WTC11 (cell line): ENCODE measurements around the gene SMIM29. TPM values are rescaled to one million over a fixed set of nuclear protein-coding genes. Genes with fewer than 3 reads are reported as not detected.

Source experiments
- ATAC-seq: fragments of 200-7000 bp; cut with Tn5 transposase; 2 replicates; pipeline ENCODE4 v1.10.0; 2021; ENCODE audit warnings: mild to moderate bottlenecking, moderate library complexity
- CTCF ChIA-PET: fragments of 300-600 bp; sonication (Branson Sonifier 250); formaldehyde crosslinking; loops from one replicate; lab custom pipeline; 2021; ENCODE audit warnings: antibody characterized with exemption; lab: Charles Lee
- POLR2A ChIA-PET: fragments of 350-600 bp; sonication (Branson Sonifier 250); formaldehyde crosslinking; loops from one replicate; lab custom pipeline; 2021; ENCODE audit warnings: antibody characterized with exemption; lab: Charles Lee
- DNase-seq: peaks from one replicate; pipeline ENCODE4 v3.0.0; 2021; ENCODE audit warnings: low spot score
- H3K27ac Mint-ChIP-seq: 2 replicates; pipeline ENCODE4 v1.8.0; 2021; ENCODE audit warnings: mixed read lengths
- H3K27me3 Mint-ChIP-seq: 2 replicates; pipeline ENCODE4 v1.8.0; 2021; ENCODE audit warnings: low read depth, mild to moderate bottlenecking, moderate library complexity, mixed read lengths
- H3K36me3 Mint-ChIP-seq: 2 replicates; pipeline ENCODE4 v1.8.0; 2021; ENCODE audit warnings: mixed read lengths
- H3K4me1 Mint-ChIP-seq: 2 replicates; pipeline ENCODE4 v1.8.0; 2022; ENCODE audit warnings: mixed read lengths
- H3K4me3 Mint-ChIP-seq: 2 replicates; pipeline ENCODE4 v1.8.0; 2021; ENCODE audit warnings: mild to moderate bottlenecking, moderate library complexity, mixed read lengths
- H3K9me3 Mint-ChIP-seq: 2 replicates; pipeline ENCODE4 v1.8.0; 2021; ENCODE audit warnings: mixed read lengths
- AFF4 ChIP-seq: sonication (generic); formaldehyde crosslinking; IDR thresholded peaks from 2 replicates; pipeline ENCODE4 v1.8.1; 2023; ENCODE audit warnings: mild to moderate bottlenecking, missing genetic modification reagents, borderline replicate concordance
- ATF1 ChIP-seq: sonication (generic); formaldehyde crosslinking; IDR thresholded peaks from 2 replicates; pipeline ENCODE4 v1.8.1; 2023; ENCODE audit warnings: mild to moderate bottlenecking, moderate library complexity, missing genetic modification reagents
- CREB1 ChIP-seq: sonication (generic); formaldehyde crosslinking; IDR thresholded peaks from 2 replicates; pipeline ENCODE4 v1.8.0; 2023; ENCODE audit warnings: mild to moderate bottlenecking, missing genetic modification reagents
- ELF4 ChIP-seq: sonication (generic); formaldehyde crosslinking; IDR thresholded peaks from 2 replicates; pipeline ENCODE4 v1.8.1; 2022; ENCODE audit warnings: low read depth, mild to moderate bottlenecking, moderate library complexity, missing genetic modification reagents
- FOXJ3 ChIP-seq: sonication (generic); formaldehyde crosslinking; IDR thresholded peaks from 2 replicates; pipeline ENCODE4 v1.9.0; 2021; ENCODE audit warnings: missing genetic modification reagents, mild to moderate bottlenecking, borderline replicate concordance
- JUN ChIP-seq: sonication (generic); formaldehyde crosslinking; IDR thresholded peaks from 2 replicates; pipeline ENCODE4 v1.8.0; 2023; ENCODE audit warnings: mild to moderate bottlenecking, missing genetic modification reagents
- NFYB ChIP-seq: sonication (generic); formaldehyde crosslinking; conservative IDR thresholded peaks from 2 replicates; pipeline ENCODE4 v1.8.0; 2022; ENCODE audit warnings: low read depth, missing genetic modification reagents
- NR2C2 ChIP-seq: sonication (generic); formaldehyde crosslinking; IDR thresholded peaks from 2 replicates; pipeline ENCODE4 v1.8.0; 2022; ENCODE audit warnings: mild to moderate bottlenecking, missing genetic modification reagents
- NR3C1 ChIP-seq: sonication (generic); formaldehyde crosslinking; conservative IDR thresholded peaks from 2 replicates; pipeline ENCODE4 v1.8.1; 2023; ENCODE audit warnings: low read depth, mild to moderate bottlenecking, missing genetic modification reagents
- ZBTB21 ChIP-seq: sonication (generic); formaldehyde crosslinking; IDR thresholded peaks from 2 replicates; pipeline ENCODE4 v1.8.1; 2023; ENCODE audit warnings: mild to moderate bottlenecking, missing genetic modification reagents, borderline replicate concordance
- ZNF138 ChIP-seq: sonication (generic); formaldehyde crosslinking; conservative IDR thresholded peaks from 2 replicates; pipeline ENCODE4 v1.8.1; 2022; ENCODE audit warnings: mild to moderate bottlenecking, moderate library complexity, missing genetic modification reagents
- ZNF263 ChIP-seq: sonication (generic); formaldehyde crosslinking; IDR thresholded peaks from 2 replicates; pipeline ENCODE4 v1.8.1; 2022; ENCODE audit warnings: low read depth, mild to moderate bottlenecking, moderate library complexity, missing genetic modification reagents
- ZNF396 ChIP-seq: fragments of 250-450 bp; sonication (Bioruptor Pico); IDR thresholded peaks from 2 replicates; pipeline ENCODE4 v1.8.0; 2021; ENCODE audit warnings: mild to moderate bottlenecking, moderate library complexity, borderline replicate concordance
- ZNF425 ChIP-seq: fragments of 250-450 bp; sonication (Bioruptor Pico); conservative IDR thresholded peaks from 2 replicates; pipeline ENCODE4 v1.9.0; 2021; ENCODE audit warnings: mild to moderate bottlenecking
- ZNF671 ChIP-seq: fragments of 250-450 bp; sonication (Bioruptor Pico); IDR thresholded peaks from 2 replicates; pipeline ENCODE4 v1.8.0; 2021; ENCODE audit warnings: mild to moderate bottlenecking
- ZSCAN18 ChIP-seq: fragments of 250-450 bp; sonication (Bioruptor Pico); IDR thresholded peaks from 2 replicates; pipeline ENCODE4 v2.1.2; 2022; ENCODE audit warnings: mild to moderate bottlenecking, moderate library complexity
- total RNA-seq: library from RNA; stranded (reverse); gene quantifications from 3 replicates; pipeline ENCODE4 v1.2.3, GENCODE V29; 2021
- TF ChIP-seq, protein P1 (sequence below): fragments of 250-450 bp; sonication (Bioruptor Pico); IDR thresholded peaks from 2 replicates; pipeline ENCODE4 v1.9.0; 2021; ENCODE audit warnings: moderate library complexity, mild to moderate bottlenecking, inconsistent platforms, borderline replicate concordance
- TF ChIP-seq, protein P2 (sequence below): sonication (generic); formaldehyde crosslinking; IDR thresholded peaks from 2 replicates; pipeline ENCODE4 v1.8.1; 2023; ENCODE audit warnings: mild to moderate bottlenecking, moderate library complexity, missing genetic modification reagents
- TF ChIP-seq, protein P3 (sequence below): fragments of 250-450 bp; sonication (Bioruptor Pico); IDR thresholded peaks from 2 replicates; pipeline ENCODE4 v1.9.0; 2021; ENCODE audit warnings: mild to moderate bottlenecking, borderline replicate concordance

Gene SMIM29
- total RNA-seq, 1 experiment from 2014 or later: 11.7 TPM

DNA sequence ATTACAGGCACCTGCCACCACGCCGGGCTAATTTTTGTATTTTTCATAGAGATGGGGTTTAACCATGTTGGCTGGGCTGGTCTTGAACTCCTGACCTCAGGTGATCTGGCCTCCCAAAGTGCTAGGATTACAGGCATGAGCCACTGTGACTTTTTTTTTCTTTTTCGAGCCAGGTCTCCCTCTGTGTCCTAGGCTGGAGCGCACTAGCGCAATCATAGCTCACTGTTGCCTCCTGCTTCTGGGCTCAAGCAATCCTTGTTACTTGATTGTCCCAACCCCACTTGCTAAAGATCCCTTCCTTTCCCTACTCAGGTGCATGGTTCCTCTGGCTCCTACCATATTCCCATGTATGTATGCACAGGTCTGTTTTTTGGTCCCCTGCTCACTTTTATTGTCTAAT is 27.4 kb upstream of the SMIM29 start:
- H3K9me3 Mint-ChIP-seq: no peaks in the 10 kb centered on the region
- TF ChIP-seq ZNF396 (CRISPR knock-in tag): no peak
- TF ChIP-seq, all 79 proteins: peak for 0
- Mint-ChIP-seq H3K27ac (no peak overlapping the region; the same call in 1 of the 2 replicates), H3K4me3 (no peak overlapping the region), H3K36me3 (0 out of 2 replicates have a peak, but pooled peaks cover 3% of the 10 kb centered on the region), H3K4me1 (peaks cover 5% of the 10 kb centered on the region), H3K27me3 (no peaks in the 10 kb centered on the region)
- POLR2A ChIA-PET: no interaction called here
- ATAC-seq: no peak
- CTCF ChIA-PET: interaction anchor here (1.0 to 1.2 kb wide), 2 partner anchors 26 to 113 kb away, joined by 3 read pairs; no protein-coding TSS in a partner anchor
- DNase-seq: no peak

- Mint-ChIP-seq H3K27ac (no peak overlapping the region), H3K4me3 (no peak overlapping the region), H3K4me1 (peaks cover 5% of the 10 kb centered on the region), H3K36me3 (0 out of 2 replicates have a peak, but pooled peaks cover 3% of the 10 kb centered on the region), H3K27me3 (no peaks in the 10 kb centered on the region), H3K9me3 (no peaks in the 10 kb centered on the region)
- ChIA-PET CTCF (no interaction called here), POLR2A (no interaction called here)
- DNase-seq: no peak
- no peak for ATAC-seq
- TF ChIP-seq JUN (CRISPR knock-in tag) (no peak), ZNF138 (CRISPR knock-in tag) (no peak), ZSCAN18 (no peak), ZBTB21 (no peak), NFYB (CRISPR knock-in tag) (no peak), CREB1 (no peak), FOXJ3 (CRISPR knock-in tag) (no peak), ZNF671 (CRISPR knock-in tag) (no peak), NR3C1 (no peak), ATF1 (CRISPR knock-in tag) (no peak), ELF4 (CRISPR knock-in tag) (no peak), ZNF425 (CRISPR knock-in tag) (no peak), ZNF263 (CRISPR knock-in tag) (no peak), NR2C2 (CRISPR knock-in tag) (no peak), AFF4 (CRISPR knock-in tag) (no peak)
- TF ChIP-seq, protein P1, sequence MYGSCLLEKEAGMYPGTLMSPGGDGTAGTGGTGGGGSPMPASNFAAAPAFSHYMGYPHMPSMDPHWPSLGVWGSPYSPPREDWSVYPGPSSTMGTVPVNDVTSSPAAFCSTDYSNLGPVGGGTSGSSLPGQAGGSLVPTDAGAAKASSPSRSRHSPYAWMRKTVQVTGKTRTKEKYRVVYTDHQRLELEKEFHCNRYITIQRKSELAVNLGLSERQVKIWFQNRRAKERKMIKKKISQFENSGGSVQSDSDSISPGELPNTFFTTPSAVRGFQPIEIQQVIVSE (CRISPR knock-in tag): no peak
- TF ChIP-seq, protein P2, sequence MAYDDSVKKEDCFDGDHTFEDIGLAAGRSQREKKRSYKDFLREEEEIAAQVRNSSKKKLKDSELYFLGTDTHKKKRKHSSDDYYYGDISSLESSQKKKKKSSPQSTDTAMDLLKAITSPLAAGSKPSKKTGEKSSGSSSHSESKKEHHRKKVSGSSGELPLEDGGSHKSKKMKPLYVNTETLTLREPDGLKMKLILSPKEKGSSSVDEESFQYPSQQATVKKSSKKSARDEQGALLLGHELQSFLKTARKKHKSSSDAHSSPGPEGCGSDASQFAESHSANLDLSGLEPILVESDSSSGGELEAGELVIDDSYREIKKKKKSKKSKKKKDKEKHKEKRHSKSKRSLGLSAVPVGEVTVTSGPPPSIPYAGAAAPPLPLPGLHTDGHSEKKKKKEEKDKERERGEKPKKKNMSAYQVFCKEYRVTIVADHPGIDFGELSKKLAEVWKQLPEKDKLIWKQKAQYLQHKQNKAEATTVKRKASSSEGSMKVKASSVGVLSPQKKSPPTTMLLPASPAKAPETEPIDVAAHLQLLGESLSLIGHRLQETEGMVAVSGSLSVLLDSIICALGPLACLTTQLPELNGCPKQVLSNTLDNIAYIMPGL: no peak
- TF ChIP-seq, protein P3, sequence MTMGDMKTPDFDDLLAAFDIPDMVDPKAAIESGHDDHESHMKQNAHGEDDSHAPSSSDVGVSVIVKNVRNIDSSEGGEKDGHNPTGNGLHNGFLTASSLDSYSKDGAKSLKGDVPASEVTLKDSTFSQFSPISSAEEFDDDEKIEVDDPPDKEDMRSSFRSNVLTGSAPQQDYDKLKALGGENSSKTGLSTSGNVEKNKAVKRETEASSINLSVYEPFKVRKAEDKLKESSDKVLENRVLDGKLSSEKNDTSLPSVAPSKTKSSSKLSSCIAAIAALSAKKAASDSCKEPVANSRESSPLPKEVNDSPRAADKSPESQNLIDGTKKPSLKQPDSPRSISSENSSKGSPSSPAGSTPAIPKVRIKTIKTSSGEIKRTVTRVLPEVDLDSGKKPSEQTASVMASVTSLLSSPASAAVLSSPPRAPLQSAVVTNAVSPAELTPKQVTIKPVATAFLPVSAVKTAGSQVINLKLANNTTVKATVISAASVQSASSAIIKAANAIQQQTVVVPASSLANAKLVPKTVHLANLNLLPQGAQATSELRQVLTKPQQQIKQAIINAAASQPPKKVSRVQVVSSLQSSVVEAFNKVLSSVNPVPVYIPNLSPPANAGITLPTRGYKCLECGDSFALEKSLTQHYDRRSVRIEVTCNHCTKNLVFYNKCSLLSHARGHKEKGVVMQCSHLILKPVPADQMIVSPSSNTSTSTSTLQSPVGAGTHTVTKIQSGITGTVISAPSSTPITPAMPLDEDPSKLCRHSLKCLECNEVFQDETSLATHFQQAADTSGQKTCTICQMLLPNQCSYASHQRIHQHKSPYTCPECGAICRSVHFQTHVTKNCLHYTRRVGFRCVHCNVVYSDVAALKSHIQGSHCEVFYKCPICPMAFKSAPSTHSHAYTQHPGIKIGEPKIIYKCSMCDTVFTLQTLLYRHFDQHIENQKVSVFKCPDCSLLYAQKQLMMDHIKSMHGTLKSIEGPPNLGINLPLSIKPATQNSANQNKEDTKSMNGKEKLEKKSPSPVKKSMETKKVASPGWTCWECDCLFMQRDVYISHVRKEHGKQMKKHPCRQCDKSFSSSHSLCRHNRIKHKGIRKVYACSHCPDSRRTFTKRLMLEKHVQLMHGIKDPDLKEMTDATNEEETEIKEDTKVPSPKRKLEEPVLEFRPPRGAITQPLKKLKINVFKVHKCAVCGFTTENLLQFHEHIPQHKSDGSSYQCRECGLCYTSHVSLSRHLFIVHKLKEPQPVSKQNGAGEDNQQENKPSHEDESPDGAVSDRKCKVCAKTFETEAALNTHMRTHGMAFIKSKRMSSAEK (CRISPR knock-in tag): no peak
Observed at GRCh38 chr6:34275128-34275804, 26.5 kb upstream of the SMIM29 start.
